CD4-positive, CD25-positive, alpha-beta regulatory T cell (primary cell): ENCODE data around the gene ATP10B. TPM values are rescaled to one million over a fixed set of nuclear protein-coding genes. Genes with fewer than 3 reads are reported as not detected.
"Not testable (repeated sequence)": the region's sequence is repeated elsewhere in the genome, so short reads cannot be mapped to it uniquely, and the experiment has no call there.

Source experiments
- ATAC-seq, 2 donors: fragments of 150-1000 bp; cut with Tn5 transposase; one replicate each; pipeline ENCODE4 v1.10.0; 2021; ENCODE audit warnings: low read depth in 2 of 2, moderate number of reproducible peaks in 2 of 2, moderate library complexity in 1 of 2
- DNase-seq, 3 donors: peaks; one replicate each; pipeline versions ENCODE4 v3.0.0 to v3.0.0-alpha.2; 2012 to 2022; ENCODE audit warnings: mixed read lengths in 1 of 3
- H3K27ac ChIP-seq: one replicate; pipeline ENCODE4 v1.7.0; 2013; ENCODE audit warnings: mild to moderate bottlenecking, low read length; ENCODE audit not compliant: insufficient read depth, poor library complexity, severe bottlenecking
- H3K27me3 ChIP-seq: one replicate; pipeline ENCODE4 v1.7.0; 2013; ENCODE audit warnings: low read length; ENCODE audit not compliant: control insufficient read depth, insufficient read depth
- H3K36me3 ChIP-seq: one replicate; pipeline ENCODE4 v1.7.0; 2013; ENCODE audit warnings: mild to moderate bottlenecking, low read length, moderate library complexity; ENCODE audit not compliant: control insufficient read depth, insufficient read depth
- H3K4me1 ChIP-seq: 2 replicates; pipeline ENCODE4 v1.7.0; 2013; ENCODE audit warnings: mild to moderate bottlenecking, low read length; ENCODE audit not compliant: insufficient read depth, control insufficient read depth, poor library complexity, severe bottlenecking
- H3K4me3 ChIP-seq: one replicate; pipeline ENCODE4 v1.7.0; 2013; ENCODE audit warnings: low read depth, mild to moderate bottlenecking, low read length, moderate library complexity
- H3K9me3 ChIP-seq, 2 experiments: 1 replicate in 1 of 2; 2 replicates in 1 of 2; pipeline ENCODE4 v1.7.0; 2013; ENCODE audit warnings: low read length in 2 of 2, mild to moderate bottlenecking in 1 of 2, moderate library complexity in 1 of 2; ENCODE audit not compliant: control insufficient read depth in 2 of 2
- H3K27ac Mint-ChIP-seq, 3 donors: one replicate each; pipeline ENCODE4 v1.8.0; 2020 to 2022; ENCODE audit warnings: mild to moderate bottlenecking in 3 of 3, mixed read lengths in 3 of 3, moderate library complexity in 2 of 3
- H3K27me3 Mint-ChIP-seq: one replicate; pipeline ENCODE4 v1.8.0; 2022; ENCODE audit warnings: mild to moderate bottlenecking, mixed read lengths
- H3K36me3 Mint-ChIP-seq: one replicate; pipeline ENCODE4 v1.8.0; 2020; ENCODE audit warnings: mixed read lengths
- H3K4me1 Mint-ChIP-seq, 4 donors: one replicate each; pipeline ENCODE4 v1.8.0; 2020 to 2022; ENCODE audit warnings: mixed read lengths in 4 of 4, mild to moderate bottlenecking in 1 of 4
- H3K4me3 Mint-ChIP-seq, 4 donors: one replicate each; pipeline ENCODE4 v1.8.0; 2020 to 2022; ENCODE audit warnings: mild to moderate bottlenecking in 4 of 4, mixed read lengths in 4 of 4, moderate library complexity in 3 of 4
- H3K9me3 Mint-ChIP-seq, 7 donors: one replicate each; pipeline ENCODE4 v1.8.0; 2020 to 2022; ENCODE audit warnings: mixed read lengths in 7 of 7, mild to moderate bottlenecking in 3 of 7, moderate library complexity in 2 of 7
- polyA plus RNA-seq, 4 donors: library from polyadenylated mRNA; unstranded; fragments of 300-500 nt; fragmentation: Illumina TruSeq; gene quantifications; one replicate each; pipeline ENCODE4 v1.2.3, GENCODE V29; 2021
- total RNA-seq: library from RNA; stranded (reverse); gene quantifications from one replicate; pipeline ENCODE4 v1.2.3, GENCODE V29; 2022

The ATP10B gene
- total and polyA plus RNA-seq, 5 donors from 2014 or later: not detected

- H3K9me3 Mint-ChIP-seq: no peaks in the 10 kb centered on the region
- Histone ChIP-seq H3K4me3 (no peak overlapping the region), H3K27ac (no peak overlapping the region), H3K9me3 (no peaks in the 10 kb centered on the region), H3K36me3 (no peaks in the 10 kb centered on the region), H3K4me1 (no peaks in the 10 kb centered on the region), H3K27me3 (peaks cover 2% of the 10 kb centered on the region)
- DNase-seq: no peak
- no peak for ATAC-seq
- H3K36me3 Mint-ChIP-seq: no peaks in the 10 kb centered on the region
- H3K4me1 Mint-ChIP-seq: no peaks in the 10 kb centered on the region
- H3K27me3 Mint-ChIP-seq: peaks cover 13% of the 10 kb centered on the region
- no peak overlapping the region for H3K27ac Mint-ChIP-seq
- no peak overlapping the region for H3K4me3 Mint-ChIP-seq
These were observed 104.5 kb downstream of the ATP10B start for GRCh38 chr5:160747559-160747958.

- Mint-ChIP-seq H3K27ac (no peak overlapping the region), H3K4me3 (no peak overlapping the region), H3K36me3 (no peaks in the 10 kb centered on the region), H3K4me1 (no peaks in the 10 kb centered on the region), H3K9me3 (no peaks in the 10 kb centered on the region), H3K27me3 (peaks cover 11% of the 10 kb centered on the region)
- H3K27ac ChIP-seq: no peak overlapping the region
- peaks cover 3% of the 10 kb centered on the region for H3K27me3 ChIP-seq
- no peak for ATAC-seq
- no peaks in the 10 kb centered on the region for H3K4me1 ChIP-seq
- H3K9me3 ChIP-seq: no peaks in the 10 kb centered on the region
- H3K4me3 ChIP-seq: no peak overlapping the region
- H3K36me3 ChIP-seq: no peaks in the 10 kb centered on the region
- no peak for DNase-seq
These were observed 107.5 kb downstream of the ATP10B start for GRCh38 chr5:160744268-160745101.

- Mint-ChIP-seq H3K27ac (no peak overlapping the region), H3K4me1 (no peaks in the 10 kb centered on the region), H3K4me3 (no peak overlapping the region), H3K36me3 (no peaks in the 10 kb centered on the region), H3K9me3 (no peaks in the 10 kb centered on the region), H3K27me3 (peaks cover 11% of the 10 kb centered on the region)
- H3K27me3 ChIP-seq: peaks cover 3% of the 10 kb centered on the region
- no peak overlapping the region for H3K27ac ChIP-seq
- H3K4me1 ChIP-seq: no peaks in the 10 kb centered on the region
- no peaks in the 10 kb centered on the region for H3K9me3 ChIP-seq
- no peaks in the 10 kb centered on the region for H3K36me3 ChIP-seq
- ATAC-seq (no peak), DNase-seq (no peak)
- no peak overlapping the region for H3K4me3 ChIP-seq
These were observed 109.0 kb downstream of the ATP10B start for GRCh38 chr5:160743027-160743426.

- DNase-seq (no peak), ATAC-seq (no peak)
- Histone ChIP-seq H3K4me1 (no peaks in the 10 kb centered on the region), H3K36me3 (no peaks in the 10 kb centered on the region), H3K9me3 (no peaks in the 10 kb centered on the region), H3K27ac (no peak overlapping the region), H3K27me3 (peaks cover 3% of the 10 kb centered on the region), H3K4me3 (no peak overlapping the region)
- no peak overlapping the region for H3K27ac Mint-ChIP-seq
- no peak overlapping the region for H3K4me3 Mint-ChIP-seq
- no peaks in the 10 kb centered on the region for H3K9me3 Mint-ChIP-seq
- no peaks in the 10 kb centered on the region for H3K4me1 Mint-ChIP-seq
- peaks cover 10% of the 10 kb centered on the region for H3K27me3 Mint-ChIP-seq
- H3K36me3 Mint-ChIP-seq: no peaks in the 10 kb centered on the region
These were observed 109.6 kb downstream of the ATP10B start for GRCh38 chr5:160742446-160742845.

GRCh38 chr5:160727296-160727997 lies 124.6 kb downstream of the ATP10B start:
- H3K36me3 ChIP-seq: no peaks in the 10 kb centered on the region
- Mint-ChIP-seq H3K27ac (no peak overlapping the region), H3K4me1 (no peaks in the 10 kb centered on the region), H3K9me3 (peaks cover 0 to 2% (median 0%) of the 10 kb centered on the region in 7 donors), H3K27me3 (peaks cover 7% of the 10 kb centered on the region), H3K36me3 (no peaks in the 10 kb centered on the region), H3K4me3 (no peak overlapping the region)
- no peaks in the 10 kb centered on the region for H3K27me3 ChIP-seq
- H3K4me3 ChIP-seq: no peak overlapping the region
- no peak overlapping the region for H3K27ac ChIP-seq
- no peak for DNase-seq
- no peak for ATAC-seq
- H3K9me3 ChIP-seq: no peaks in the 10 kb centered on the region
- H3K4me1 ChIP-seq: no peaks in the 10 kb centered on the region

GRCh38 chr5:160726721-160727120 lies 125.3 kb downstream of the ATP10B start:
- Histone ChIP-seq H3K27me3 (no peaks in the 10 kb centered on the region), H3K9me3 (no peaks in the 10 kb centered on the region), H3K4me3 (no peak overlapping the region), H3K36me3 (no peaks in the 10 kb centered on the region), H3K27ac (no peak overlapping the region), H3K4me1 (no peaks in the 10 kb centered on the region)
- Mint-ChIP-seq H3K4me1 (no peaks in the 10 kb centered on the region), H3K27me3 (peaks cover 7% of the 10 kb centered on the region), H3K9me3 (peaks cover 0 to 2% (median 0%) of the 10 kb centered on the region in 7 donors), H3K4me3 (no peak overlapping the region), H3K27ac (no peak overlapping the region), H3K36me3 (no peaks in the 10 kb centered on the region)
- ATAC-seq (no peak), DNase-seq (no peak)

- H3K4me1 Mint-ChIP-seq: no peaks in the 10 kb centered on the region
- Histone ChIP-seq H3K27me3 (no peaks in the 10 kb centered on the region), H3K4me1 (no peaks in the 10 kb centered on the region), H3K27ac (no peak overlapping the region), H3K4me3 (no peak overlapping the region), H3K9me3 (no peaks in the 10 kb centered on the region), H3K36me3 (no peaks in the 10 kb centered on the region)
- H3K4me3 Mint-ChIP-seq: no peak overlapping the region
- H3K27me3 Mint-ChIP-seq: no peaks in the 10 kb centered on the region
- ATAC-seq (no peak), DNase-seq (no peak)
- no peak overlapping the region for H3K27ac Mint-ChIP-seq
- peaks cover 0 to 1% (median 0%) of the 10 kb centered on the region in 7 donors for H3K9me3 Mint-ChIP-seq
- no peaks in the 10 kb centered on the region for H3K36me3 Mint-ChIP-seq
These were observed 131.2 kb downstream of the ATP10B start for GRCh38 chr5:160720822-160721221.

- H3K36me3 Mint-ChIP-seq, H3K27me3 Mint-ChIP-seq, H3K4me3 Mint-ChIP-seq, H3K9me3 ChIP-seq, H3K27ac Mint-ChIP-seq, H3K4me3 ChIP-seq, H3K9me3 Mint-ChIP-seq, DNase-seq, ATAC-seq, H3K4me1 ChIP-seq, H3K27ac ChIP-seq, H3K27me3 ChIP-seq, H3K4me1 Mint-ChIP-seq, H3K36me3 ChIP-seq: not testable (repeated sequence)
These were observed 136.5 kb downstream of the ATP10B start for GRCh38 chr5:160715508-160715907.
